Mesothelial cell of epicardium (in vitro differentiated cells): ENCODE results near the gene PACSIN1. TPM values are rescaled to one million over a fixed set of nuclear protein-coding genes. Genes with fewer than 3 reads are reported as not detected.

Experiments
- DNase-seq, 2 experiments: peaks; one replicate each; pipeline ENCODE4 v3.0.0; 2021; ENCODE audit warnings: low spot score in 2 of 2; ENCODE audit not compliant: unreplicated experiment in 2 of 2
- H3K27ac Mint-ChIP-seq: 2 replicates; pipeline ENCODE4 v1.8.0; 2021; ENCODE audit warnings: mixed read lengths
- H3K27me3 Mint-ChIP-seq: 2 replicates; pipeline ENCODE4 v1.8.0; 2021; ENCODE audit warnings: low read depth, mixed read lengths
- H3K36me3 Mint-ChIP-seq: 2 replicates; pipeline ENCODE4 v1.8.0; 2021; ENCODE audit warnings: mixed read lengths
- H3K4me1 Mint-ChIP-seq: 2 replicates; pipeline ENCODE4 v1.8.0; 2021; ENCODE audit warnings: mixed read lengths
- H3K4me3 Mint-ChIP-seq: 2 replicates; pipeline ENCODE4 v1.8.0; 2021; ENCODE audit warnings: mild to moderate bottlenecking, moderate library complexity, mixed read lengths
- H3K9me3 Mint-ChIP-seq: 2 replicates; pipeline ENCODE4 v1.8.0; 2021; ENCODE audit warnings: mixed read lengths
- total RNA-seq: library from RNA; stranded (reverse); gene quantifications from 3 replicates; pipeline ENCODE4 v1.2.1, GENCODE V29; 2021
- TF ChIP-seq, protein P1 (sequence below): fragments of 200-600 bp; sonication (generic); IDR thresholded peaks from one replicate; pipeline ENCODE4 v1.5.0; 2021; ENCODE audit warnings: antibody characterized with exemption; ENCODE audit not compliant: unreplicated experiment

The PACSIN1 gene
- total RNA-seq, 1 donor from 2014 or later, result 3.3 TPM

DNA sequence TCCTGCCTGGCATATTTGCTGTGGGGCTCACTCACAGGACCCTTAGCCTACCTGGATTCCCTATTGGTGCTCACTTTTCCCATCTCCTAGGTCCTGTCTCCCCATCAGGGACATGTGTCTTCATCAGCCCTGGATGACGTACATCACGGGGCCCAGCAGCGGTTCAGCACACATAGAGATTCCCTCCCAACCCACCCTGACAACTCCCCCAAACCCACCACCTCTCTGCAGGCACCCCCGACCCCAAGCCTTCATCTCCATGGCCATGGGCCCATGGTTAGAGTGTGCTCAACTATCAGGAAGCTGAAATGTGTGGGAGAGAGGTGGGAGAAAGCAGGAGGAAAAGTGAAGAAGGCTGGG is 115.7 kb downstream of the PACSIN1 start:
- TF ChIP-seq, protein P1, sequence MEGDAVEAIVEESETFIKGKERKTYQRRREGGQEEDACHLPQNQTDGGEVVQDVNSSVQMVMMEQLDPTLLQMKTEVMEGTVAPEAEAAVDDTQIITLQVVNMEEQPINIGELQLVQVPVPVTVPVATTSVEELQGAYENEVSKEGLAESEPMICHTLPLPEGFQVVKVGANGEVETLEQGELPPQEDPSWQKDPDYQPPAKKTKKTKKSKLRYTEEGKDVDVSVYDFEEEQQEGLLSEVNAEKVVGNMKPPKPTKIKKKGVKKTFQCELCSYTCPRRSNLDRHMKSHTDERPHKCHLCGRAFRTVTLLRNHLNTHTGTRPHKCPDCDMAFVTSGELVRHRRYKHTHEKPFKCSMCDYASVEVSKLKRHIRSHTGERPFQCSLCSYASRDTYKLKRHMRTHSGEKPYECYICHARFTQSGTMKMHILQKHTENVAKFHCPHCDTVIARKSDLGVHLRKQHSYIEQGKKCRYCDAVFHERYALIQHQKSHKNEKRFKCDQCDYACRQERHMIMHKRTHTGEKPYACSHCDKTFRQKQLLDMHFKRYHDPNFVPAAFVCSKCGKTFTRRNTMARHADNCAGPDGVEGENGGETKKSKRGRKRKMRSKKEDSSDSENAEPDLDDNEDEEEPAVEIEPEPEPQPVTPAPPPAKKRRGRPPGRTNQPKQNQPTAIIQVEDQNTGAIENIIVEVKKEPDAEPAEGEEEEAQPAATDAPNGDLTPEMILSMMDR, result no peak
- no peak for DNase-seq
- H3K36me3 Mint-ChIP-seq, result peaks cover 5% of the 10 kb centered on the region
- H3K4me1 Mint-ChIP-seq, result peaks cover under 1% of the 10 kb centered on the region
- H3K9me3 Mint-ChIP-seq, result no peaks in the 10 kb centered on the region
- no peak overlapping the region for H3K4me3 Mint-ChIP-seq
- no peaks in the 10 kb centered on the region for H3K27me3 Mint-ChIP-seq
- H3K27ac Mint-ChIP-seq, result no peak overlapping the region

DNA sequence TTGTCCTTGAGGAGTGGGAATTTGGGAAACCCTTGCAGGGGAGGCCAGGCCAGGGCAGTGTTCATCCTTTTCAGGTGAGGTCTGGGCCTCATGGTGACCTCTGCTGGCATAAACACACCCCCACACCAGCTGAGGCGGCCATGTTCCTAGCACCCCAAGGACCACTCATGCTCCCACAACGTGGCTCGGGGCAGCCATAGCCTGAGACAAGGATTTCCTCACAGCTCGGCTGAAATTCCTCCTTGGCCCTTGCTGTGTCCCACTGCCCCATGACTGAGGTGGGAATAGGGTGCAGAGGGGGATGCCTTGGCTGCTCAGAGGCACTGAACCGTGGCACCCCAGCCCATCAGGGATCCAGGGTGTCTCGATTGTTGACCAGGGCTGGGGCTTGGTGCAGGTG is 117.6 kb downstream of the PACSIN1 start:
- Mint-ChIP-seq H3K27me3 (no peaks in the 10 kb centered on the region), H3K4me3 (no peak overlapping the region), H3K27ac (no peak overlapping the region), H3K36me3 (peaks cover 5% of the 10 kb centered on the region), H3K4me1 (no peaks in the 10 kb centered on the region), H3K9me3 (no peaks in the 10 kb centered on the region)
- TF ChIP-seq, protein P1, result no peak
- no peak for DNase-seq

DNA sequence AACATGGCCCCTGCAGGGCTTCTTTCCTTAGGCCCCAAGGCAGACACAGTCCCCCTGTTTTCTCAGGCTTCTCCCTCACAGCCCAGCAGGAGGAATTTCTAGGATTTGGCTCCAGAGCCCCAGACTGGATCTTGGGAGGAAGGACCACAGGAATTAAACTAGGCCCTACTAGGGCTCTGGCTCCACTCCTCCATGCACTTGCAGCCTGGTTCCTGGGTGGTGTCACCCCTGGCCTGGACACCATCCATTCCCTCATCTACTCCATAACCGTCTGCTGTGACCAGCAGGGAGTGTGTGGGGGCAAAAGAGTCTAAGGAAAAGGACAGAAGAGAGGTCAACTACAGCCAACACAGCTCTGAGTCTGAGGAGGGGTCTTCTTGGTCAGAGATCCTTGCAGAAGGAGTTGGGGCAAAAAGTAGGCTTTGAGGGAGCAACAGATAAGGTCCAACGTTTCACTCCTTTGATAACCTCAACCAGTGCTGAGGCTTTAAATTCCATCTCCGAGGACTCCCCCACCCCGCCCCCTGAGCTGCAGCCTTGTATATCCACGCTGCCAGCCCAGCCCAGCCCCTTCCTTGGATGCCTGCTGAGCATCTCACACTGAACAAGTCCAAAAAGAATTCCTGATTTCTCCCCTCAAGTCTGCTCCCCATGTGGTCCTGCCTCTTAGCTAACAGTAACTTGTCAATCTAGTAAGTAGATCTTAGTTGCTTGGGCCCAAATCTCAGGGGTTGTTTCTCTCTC is 118.2 kb downstream of the PACSIN1 start:
- no peak for DNase-seq
- Mint-ChIP-seq H3K9me3 (no peaks in the 10 kb centered on the region), H3K4me3 (no peak overlapping the region), H3K27ac (no peak overlapping the region), H3K36me3 (peaks cover 6% of the 10 kb centered on the region), H3K27me3 (no peaks in the 10 kb centered on the region), H3K4me1 (no peaks in the 10 kb centered on the region)
- TF ChIP-seq, protein P1, result no peak

DNA sequence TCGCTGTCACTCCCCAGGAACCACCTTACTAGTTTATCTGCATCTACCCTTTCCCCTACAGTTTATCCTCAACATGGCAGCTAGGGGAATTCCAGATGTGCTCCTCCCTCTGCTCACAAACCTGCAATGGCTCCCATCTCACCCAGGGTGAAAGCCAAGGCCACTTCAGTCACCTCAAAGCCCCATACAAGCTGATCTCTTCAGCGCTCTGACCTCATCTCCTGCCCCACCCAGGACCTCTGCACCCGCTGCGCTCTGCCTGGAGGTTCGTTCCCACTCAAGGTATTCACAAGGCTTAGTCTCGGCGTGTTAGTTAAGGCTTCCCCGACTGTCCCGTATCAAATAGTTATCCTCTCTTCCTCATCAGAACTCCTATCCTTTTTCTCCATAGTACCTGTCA is 118.8 kb downstream of the PACSIN1 start:
- no peaks in the 10 kb centered on the region for H3K27me3 Mint-ChIP-seq
- DNase-seq, result no peak
- TF ChIP-seq, protein P1, result no peak
- peaks cover 11% of the 10 kb centered on the region for H3K36me3 Mint-ChIP-seq
- no peak overlapping the region for H3K27ac Mint-ChIP-seq
- peaks cover 3% of the 10 kb centered on the region for H3K4me1 Mint-ChIP-seq
- H3K9me3 Mint-ChIP-seq, result no peaks in the 10 kb centered on the region
- no peak overlapping the region for H3K4me3 Mint-ChIP-seq

Other genes starting within 250 kb of the PACSIN1 start
- gene HMGA1, start 229.2 kb upstream of the PACSIN1 start, total RNA-seq, result 213 to 222 TPM (median 216 TPM) in 3 replicates
- 8.4 to 8.9 TPM (median 8.6 TPM) in 3 replicates for gene SMIM29, start 217.1 kb upstream of the PACSIN1 start, total RNA-seq
- gene NUDT3, start 73.4 kb upstream of the PACSIN1 start, total RNA-seq, result 32.7 to 33.3 TPM (median 33.2 TPM) in 3 replicates
- gene RPS10, start 40.0 kb upstream of the PACSIN1 start, total RNA-seq, result 1,317 to 1,425 TPM (median 1,369 TPM) in 3 replicates
- gene SPDEF, start 90.3 kb downstream of the PACSIN1 start, total RNA-seq, result 0.34 to 0.50 TPM (median 0.40 TPM) in 3 replicates
- gene ILRUN, start 230.7 kb downstream of the PACSIN1 start, total RNA-seq, result 55.6 to 61.0 TPM (median 59.4 TPM) in 3 replicates